Naive thymus-derived CD4-positive, alpha-beta T cell (primary cell): ENCODE data around the gene SPPL2C. TPM values are rescaled to one million over a fixed set of nuclear protein-coding genes. Genes with fewer than 3 reads are reported as not detected.
A peak's percentile ranks its signal among the peaks of the same experiment; 100 is the strongest.

ENCODE experiments used
- ATAC-seq: fragments of 150-1000 bp; cut with Tn5 transposase; 2 replicates; pipeline ENCODE4 v1.10.0; 2021; ENCODE audit warnings: mild to moderate bottlenecking, moderate library complexity
- CTCF ChIA-PET: fragments of 350-600 bp; sonication (Branson Sonifier 250); formaldehyde crosslinking; loops from one replicate; lab custom pipeline; 2021; ENCODE audit warnings: antibody characterized with exemption; lab: Charles Lee
- POLR2A ChIA-PET: fragments of 350-600 bp; sonication (Branson Sonifier 250); formaldehyde crosslinking; loops from one replicate; lab custom pipeline; 2021; ENCODE audit warnings: antibody characterized with exemption, inconsistent platforms; lab: Charles Lee
- DNase-seq, 9 donors: peaks; one replicate each; pipeline versions ENCODE4 v3.0.0 to v3.0.0-alpha.2; 2020 to 2022; ENCODE audit warnings: mixed read lengths in 1 of 9
- H3K27ac ChIP-seq: one replicate; pipeline ENCODE4 v1.7.0; 2013; ENCODE audit warnings: mild to moderate bottlenecking, low read depth, low read length, moderate library complexity
- H3K27me3 ChIP-seq, 2 donors: one replicate each; pipeline ENCODE4 v1.7.0; 2013; ENCODE audit warnings: low read length in 2 of 2, mild to moderate bottlenecking in 2 of 2, moderate library complexity in 2 of 2; ENCODE audit not compliant: control insufficient read depth in 2 of 2, insufficient read depth in 2 of 2
- H3K36me3 ChIP-seq, 3 experiments: 1 replicate in 2 of 3; 2 replicates in 1 of 3; pipeline ENCODE4 v1.7.0; 2013; ENCODE audit warnings: low read length in 3 of 3, mild to moderate bottlenecking in 3 of 3, moderate library complexity in 1 of 3; ENCODE audit not compliant: insufficient read depth in 3 of 3, control insufficient read depth in 2 of 3
- H3K4me1 ChIP-seq, 2 donors: one replicate each; pipeline ENCODE4 v1.7.0; 2013; ENCODE audit warnings: low read length in 2 of 2, mild to moderate bottlenecking in 2 of 2, moderate library complexity in 1 of 2; ENCODE audit not compliant: control insufficient read depth in 2 of 2, insufficient read depth in 2 of 2
- H3K4me3 ChIP-seq: 2 replicates; pipeline ENCODE4 v1.7.0; 2013; ENCODE audit warnings: mild to moderate bottlenecking, low read length
- H3K9me3 ChIP-seq, 3 experiments: 1 replicate in 2 of 3; 2 replicates in 1 of 3; pipeline ENCODE4 v1.7.0; 2013; ENCODE audit warnings: low read length in 3 of 3; ENCODE audit not compliant: control insufficient read depth in 2 of 3
- H3K27ac Mint-ChIP-seq, 9 donors: one replicate each; pipeline ENCODE4 v1.8.0; 2020 to 2022; ENCODE audit warnings: mixed read lengths in 9 of 9, mild to moderate bottlenecking in 8 of 9, moderate library complexity in 5 of 9, inconsistent platforms in 2 of 9
- H3K27me3 Mint-ChIP-seq, 5 donors: one replicate each; pipeline ENCODE4 v1.8.0; 2021 to 2022; ENCODE audit warnings: mixed read lengths in 5 of 5, mild to moderate bottlenecking in 1 of 5
- H3K36me3 Mint-ChIP-seq, 5 donors: one replicate each; pipeline ENCODE4 v1.8.0; 2020 to 2022; ENCODE audit warnings: mixed read lengths in 5 of 5, mild to moderate bottlenecking in 3 of 5, inconsistent platforms in 1 of 5
- H3K4me1 Mint-ChIP-seq, 7 donors: one replicate each; pipeline ENCODE4 v1.8.0; 2020 to 2022; ENCODE audit warnings: mixed read lengths in 7 of 7, mild to moderate bottlenecking in 3 of 7, inconsistent platforms in 1 of 7
- H3K4me3 Mint-ChIP-seq, 10 donors: one replicate each; pipeline ENCODE4 v1.8.0; 2020 to 2022; ENCODE audit warnings: mild to moderate bottlenecking in 10 of 10, mixed read lengths in 10 of 10, moderate library complexity in 6 of 10, inconsistent platforms in 2 of 10
- H3K9me3 Mint-ChIP-seq, 11 donors: one replicate each; pipeline ENCODE4 v1.8.0; 2020 to 2022; ENCODE audit warnings: mixed read lengths in 11 of 11, mild to moderate bottlenecking in 4 of 11, inconsistent platforms in 1 of 11, moderate library complexity in 1 of 11
- intact Hi-C, 2 donors: fragments of 100-400 bp; cut with micrococcal nuclease; formaldehyde crosslinking; loops; one replicate each; pipeline ENCODE4 v1.15.1; 2023
- polyA plus RNA-seq, 2 donors: library from polyadenylated mRNA; unstranded; fragments of 300-500 nt; fragmentation: Illumina TruSeq; gene quantifications; one replicate each; pipeline ENCODE4 v1.2.3, GENCODE V29; 2021
- total RNA-seq, 6 experiments: library from RNA in 5 of 6; stranded (reverse) in 5 of 6; gene quantifications; 1 replicate in 5 of 6; 2 replicates in 1 of 6; pipeline ENCODE4 v1.2.3 and lab custom pipeline; 2021 to 2026

SPPL2C gene
- total and polyA plus RNA-seq, 7 experiments from 2014 or later, result not detected

DNA sequence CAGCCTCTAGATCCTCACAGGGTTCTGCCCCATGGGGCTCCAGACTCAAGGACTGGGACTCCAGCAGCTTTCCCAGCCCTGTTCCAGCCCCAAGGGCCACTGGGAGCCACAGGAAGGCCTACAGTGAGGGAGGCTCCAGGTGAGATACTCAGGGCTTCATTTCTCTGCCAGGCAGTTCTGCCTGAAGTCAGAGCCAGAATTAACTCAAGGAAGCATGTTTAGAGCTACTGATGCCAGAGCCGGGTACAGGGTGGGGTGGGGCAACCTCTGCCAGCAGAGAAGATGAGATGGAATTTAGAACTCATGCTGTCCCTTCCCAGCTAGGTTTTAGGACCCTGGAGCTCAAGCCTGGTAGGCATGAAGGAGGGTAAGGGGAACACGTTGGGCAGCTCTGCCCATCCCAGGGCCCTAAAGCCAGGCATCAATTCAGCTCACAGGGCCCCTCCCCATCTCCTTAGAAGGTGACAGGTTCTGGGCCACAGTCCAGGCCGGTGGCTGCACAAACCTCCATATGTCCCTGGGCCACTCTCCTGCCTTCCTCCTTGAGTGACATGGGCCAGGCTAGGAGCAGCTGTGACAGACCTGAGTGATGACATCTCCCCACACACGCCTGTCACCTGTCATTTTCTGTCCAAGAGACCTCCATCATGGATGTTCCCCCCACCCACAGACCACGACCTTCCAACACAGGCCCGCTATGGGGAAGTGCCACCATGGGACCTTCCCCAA lies 24.5 kb upstream of the SPPL2C start:
- Mint-ChIP-seq H3K4me3 (no peak overlapping the region), H3K9me3 (no peaks in the 10 kb centered on the region), H3K36me3 (no peaks in the 10 kb centered on the region), H3K27ac (no peak overlapping the region), H3K4me1 (peaks cover 0 to 4% (median 0%) of the 10 kb centered on the region in 7 donors), H3K27me3 (no peaks in the 10 kb centered on the region)
- ChIA-PET POLR2A (no interaction called here), CTCF (no interaction called here)
- Histone ChIP-seq H3K27me3 (no peaks in the 10 kb centered on the region), H3K9me3 (no peaks in the 10 kb centered on the region), H3K4me3 (no peak overlapping the region), H3K27ac (no peak overlapping the region), H3K4me1 (no peaks in the 10 kb centered on the region), H3K36me3 (no peaks in the 10 kb centered on the region)
- ATAC-seq (no peak), DNase-seq (no peak)
- intact Hi-C loops, result no loop called here

DNA sequence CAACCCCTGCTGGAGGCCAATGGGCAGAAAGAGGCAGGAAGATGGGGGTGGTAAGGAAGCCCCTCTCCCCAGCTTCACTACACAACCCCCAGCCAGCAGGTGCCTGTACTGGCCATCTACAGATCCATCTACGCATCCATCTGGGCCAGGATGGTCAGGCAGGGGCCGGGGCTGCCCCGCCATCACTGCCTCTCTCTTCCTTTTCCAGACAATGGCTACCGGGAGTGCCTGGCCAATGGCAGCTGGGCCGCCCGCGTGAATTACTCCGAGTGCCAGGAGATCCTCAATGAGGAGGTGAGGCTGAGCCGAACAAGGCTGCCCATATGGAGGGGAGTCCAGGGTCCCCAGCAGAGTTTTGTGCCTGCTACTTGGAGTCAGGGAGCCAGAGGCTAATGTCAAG lies 23.5 kb upstream of the SPPL2C start:
- no peak overlapping the region for H3K4me3 ChIP-seq
- no peaks in the 10 kb centered on the region for H3K27me3 ChIP-seq
- no peaks in the 10 kb centered on the region for H3K36me3 ChIP-seq
- H3K4me1 ChIP-seq, result no peaks in the 10 kb centered on the region
- no peaks in the 10 kb centered on the region for H3K9me3 ChIP-seq
- Mint-ChIP-seq H3K9me3 (no peaks in the 10 kb centered on the region), H3K27me3 (no peaks in the 10 kb centered on the region), H3K4me1 (peaks cover 0 to 4% (median 0%) of the 10 kb centered on the region in 7 donors), H3K27ac (no peak overlapping the region), H3K4me3 (no peak overlapping the region), H3K36me3 (no peaks in the 10 kb centered on the region)
- DNase-seq (no peak), ATAC-seq (no peak)
- ChIA-PET POLR2A (no interaction called here), CTCF (no interaction called here)
- H3K27ac ChIP-seq, result no peak overlapping the region
- intact Hi-C loops, result no loop called here

DNA sequence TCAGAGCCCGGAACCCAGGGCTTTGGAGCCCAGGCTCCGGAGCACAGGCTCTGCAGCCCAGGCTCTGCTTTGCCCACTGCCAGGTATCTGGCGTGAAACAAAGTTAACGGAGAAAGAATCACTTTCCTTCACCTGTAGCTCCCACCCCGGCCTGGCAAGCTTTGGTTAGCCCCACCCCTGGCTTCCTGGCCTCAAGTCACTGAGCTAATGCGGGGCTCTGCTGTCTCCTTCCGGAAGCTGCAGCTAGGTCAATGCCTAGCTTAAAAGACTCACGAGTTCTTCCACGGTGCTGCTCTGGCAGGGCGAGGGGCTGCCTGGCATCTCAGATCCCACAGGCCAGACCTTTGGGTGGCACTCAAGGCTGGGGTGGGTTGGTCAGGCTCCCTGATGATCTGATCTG lies 21.1 kb upstream of the SPPL2C start:
- CTCF ChIA-PET, result interaction anchor here (0.7 kb wide), 1 partner anchor 8 kb away, joined by 3 read pairs; no protein-coding TSS in a partner anchor
- H3K9me3 Mint-ChIP-seq, result no peaks in the 10 kb centered on the region
- Histone ChIP-seq H3K4me3 (no peak overlapping the region), H3K9me3 (no peaks in the 10 kb centered on the region), H3K27ac (no peak overlapping the region), H3K27me3 (no peaks in the 10 kb centered on the region), H3K36me3 (no peaks in the 10 kb centered on the region), H3K4me1 (no peaks in the 10 kb centered on the region)
- H3K4me3 Mint-ChIP-seq, result peak overlapping the region in 1 of 10 donors; percentile 54
- no peak overlapping the region for H3K27ac Mint-ChIP-seq
- ATAC-seq, result no peak
- POLR2A ChIA-PET, result no interaction called here
- H3K4me1 Mint-ChIP-seq, result peaks cover 0 to 13% (median 3%) of the 10 kb centered on the region in 7 donors
- H3K36me3 Mint-ChIP-seq, result no peaks in the 10 kb centered on the region
- peak in 2 of 9 donors; percentile 11 to 15 for DNase-seq
- peaks cover 0 to 4% (median 0%) of the 10 kb centered on the region in 5 donors for H3K27me3 Mint-ChIP-seq
- intact Hi-C loops, result no loop called here

DNA sequence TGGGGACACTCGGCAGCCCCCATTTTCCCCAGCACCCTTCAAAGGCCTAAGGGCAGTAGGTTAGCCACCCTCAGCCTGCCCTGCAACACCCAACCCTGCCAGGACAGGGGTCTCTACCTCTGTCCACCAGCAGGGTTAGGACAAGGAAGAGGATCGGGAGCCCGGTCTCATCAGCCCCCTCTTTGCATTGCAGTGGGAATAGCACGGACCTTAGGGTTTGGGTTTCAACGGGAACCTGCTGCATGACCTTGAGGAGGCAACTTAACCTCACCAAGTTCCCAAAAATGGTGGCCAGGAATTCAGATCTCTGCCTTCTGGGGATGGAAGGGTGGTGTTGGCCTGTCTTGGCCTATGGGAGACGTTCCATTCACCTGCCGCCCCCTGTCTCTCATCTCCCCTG lies 20.2 kb upstream of the SPPL2C start:
- ChIA-PET CTCF (no interaction called here), POLR2A (no interaction called here)
- no peak for DNase-seq
- no peaks in the 10 kb centered on the region for H3K9me3 ChIP-seq
- H3K27me3 ChIP-seq, result no peaks in the 10 kb centered on the region
- H3K9me3 Mint-ChIP-seq, result no peaks in the 10 kb centered on the region
- H3K36me3 Mint-ChIP-seq, result no peaks in the 10 kb centered on the region
- peaks cover 0 to 15% (median 3%) of the 10 kb centered on the region in 7 donors for H3K4me1 Mint-ChIP-seq
- no peaks in the 10 kb centered on the region for H3K4me1 ChIP-seq
- H3K27me3 Mint-ChIP-seq, result peaks cover 0 to 6% (median 0%) of the 10 kb centered on the region in 5 donors
- no peak overlapping the region for H3K27ac Mint-ChIP-seq
- H3K4me3 Mint-ChIP-seq, result no peak overlapping the region
- ATAC-seq, result no peak
- H3K27ac ChIP-seq, result no peak overlapping the region
- no peak overlapping the region for H3K4me3 ChIP-seq
- H3K36me3 ChIP-seq, result no peaks in the 10 kb centered on the region
- intact Hi-C loops, result no loop called here

DNA sequence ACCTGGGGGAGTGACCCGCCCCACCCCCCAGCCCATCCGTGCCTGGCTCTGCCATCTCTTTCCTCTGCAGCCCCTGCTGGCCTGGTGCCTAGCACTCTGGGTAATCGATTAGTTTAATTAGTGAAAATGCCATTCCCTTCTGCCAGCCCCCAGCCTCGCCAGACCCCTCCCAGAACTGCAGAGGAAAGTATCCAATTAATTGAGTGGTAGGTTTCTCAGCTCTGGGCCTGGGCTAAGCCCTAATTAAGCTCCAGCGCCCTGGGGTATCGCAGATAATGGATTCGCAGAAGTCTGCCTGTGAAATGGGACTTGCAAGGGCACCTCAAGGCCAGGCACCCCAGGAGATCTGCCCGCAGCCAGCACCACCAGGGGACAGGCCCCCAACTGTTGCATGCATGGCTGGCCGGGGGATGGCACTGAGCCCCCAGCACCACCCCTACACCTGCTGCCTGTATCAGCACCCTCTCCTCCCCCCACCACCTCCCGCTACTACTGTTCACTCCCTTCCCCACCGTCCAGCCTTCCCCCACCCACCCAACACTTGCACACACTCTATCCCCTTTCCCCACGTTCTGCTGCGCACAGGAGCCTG lies 19.7 kb upstream of the SPPL2C start:
- ChIA-PET POLR2A (no interaction called here), CTCF (no interaction called here)
- H3K4me1 Mint-ChIP-seq, result peaks cover 0 to 15% (median 3%) of the 10 kb centered on the region in 7 donors
- H3K36me3 Mint-ChIP-seq, result no peaks in the 10 kb centered on the region
- no peaks in the 10 kb centered on the region for H3K9me3 Mint-ChIP-seq
- DNase-seq, result no peak
- intact Hi-C loops, result no loop called here
- no peaks in the 10 kb centered on the region for H3K36me3 ChIP-seq
- no peak overlapping the region for H3K4me3 ChIP-seq
- H3K9me3 ChIP-seq, result no peaks in the 10 kb centered on the region
- H3K27ac Mint-ChIP-seq, result no peak overlapping the region
- H3K27me3 Mint-ChIP-seq, result peaks cover 0 to 6% (median 0%) of the 10 kb centered on the region in 5 donors
- H3K27me3 ChIP-seq, result no peaks in the 10 kb centered on the region
- ATAC-seq, result no peak
- no peak overlapping the region for H3K4me3 Mint-ChIP-seq
- no peak overlapping the region for H3K27ac ChIP-seq
- H3K4me1 ChIP-seq, result no peaks in the 10 kb centered on the region

DNA sequence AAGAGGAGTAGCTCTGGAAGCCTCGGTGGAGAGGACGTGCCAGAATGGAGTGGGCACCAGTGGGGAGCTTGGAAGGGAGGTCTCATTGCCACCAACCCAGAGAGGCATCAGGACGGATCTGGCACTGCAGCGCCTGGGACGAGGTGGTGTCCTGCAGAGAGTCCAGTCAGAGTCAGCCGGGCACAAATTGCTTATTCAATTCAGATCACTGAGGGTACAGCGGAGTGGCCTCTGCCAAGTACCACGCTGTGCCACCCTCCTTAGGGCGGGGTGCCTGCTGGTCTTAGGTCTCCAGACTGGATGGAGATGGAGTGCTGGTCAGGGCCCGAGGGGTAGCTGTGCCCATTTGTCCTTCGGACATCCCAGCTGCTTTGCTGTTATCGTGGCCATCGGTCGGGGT lies 18.9 kb upstream of the SPPL2C start:
- no peak overlapping the region for H3K4me3 ChIP-seq
- H3K27me3 ChIP-seq, result no peaks in the 10 kb centered on the region
- peaks cover 0 to 6% (median 0%) of the 10 kb centered on the region in 5 donors for H3K27me3 Mint-ChIP-seq
- H3K27ac Mint-ChIP-seq, result no peak overlapping the region
- H3K9me3 ChIP-seq, result no peaks in the 10 kb centered on the region
- H3K4me3 Mint-ChIP-seq, result no peak overlapping the region
- ATAC-seq (no peak), DNase-seq (no peak)
- H3K27ac ChIP-seq, result no peak overlapping the region
- intact Hi-C loops, result no loop called here
- ChIA-PET CTCF (interaction anchor here (1.1 kb wide), 1 partner anchor 10 kb away, joined by 3 read pairs; no protein-coding TSS in a partner anchor), POLR2A (no interaction called here)
- H3K4me1 ChIP-seq, result no peaks in the 10 kb centered on the region
- H3K4me1 Mint-ChIP-seq, result peaks cover 0 to 15% (median 3%) of the 10 kb centered on the region in 7 donors
- H3K36me3 ChIP-seq, result no peaks in the 10 kb centered on the region
- no peaks in the 10 kb centered on the region for H3K36me3 Mint-ChIP-seq
- no peaks in the 10 kb centered on the region for H3K9me3 Mint-ChIP-seq
